ENCODE measurements around the gene FCN2. TPM values are rescaled to one million over a fixed set of nuclear protein-coding genes. Genes with fewer than 3 reads are reported as not detected.

FCN2 gene
- total and polyA plus RNA-seq, 2 experiments from 2014 or later: not detected

DNA sequence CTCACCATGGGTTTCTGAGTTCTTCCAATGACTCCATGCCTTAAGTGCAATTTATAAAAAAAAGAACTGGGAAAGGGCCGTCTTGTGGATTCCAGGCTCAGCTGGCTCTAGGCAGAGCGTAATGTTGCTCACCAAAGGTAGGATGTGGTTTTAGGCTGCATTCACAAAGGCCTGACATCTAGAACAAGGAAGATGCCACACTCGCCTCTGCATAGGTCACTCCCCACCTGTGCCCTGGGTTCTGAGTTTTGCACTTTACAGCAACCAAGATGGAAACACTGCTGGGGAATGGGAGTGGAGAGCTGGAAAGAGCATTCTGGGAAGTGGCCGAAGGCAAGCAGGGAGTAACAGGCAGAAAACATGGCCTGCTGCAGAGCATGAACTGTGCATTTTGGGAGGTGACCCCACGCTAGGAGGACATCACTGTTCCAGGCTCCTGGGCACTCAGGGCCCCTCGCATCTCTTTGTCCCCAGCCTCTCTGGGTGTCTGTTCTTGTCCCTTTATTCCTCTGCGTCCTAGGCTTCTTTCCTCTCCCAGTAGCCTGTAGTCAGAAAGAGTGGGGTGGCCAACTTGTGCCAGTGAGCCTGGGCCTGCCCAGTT, 12.3 kb downstream of the FCN2 start:
- no peaks in the 10 kb centered on the region for H3K27me3 ChIP-seq
- H3K4me3 ChIP-seq: no peak overlapping the region
- H3K9me2 ChIP-seq (replicated peaks; ENCODE audit: insufficient read depth): no peaks in the 10 kb centered on the region
- 94% methylated on average over 7 of the region's 7 CpGs for WGBS (ENCODE audit: low lambda C conversion rate, missing lambda C conversion rate)
- no peak for DNase-seq (ENCODE audit: low spot score)
- no peak overlapping the region for H3K4me2 ChIP-seq
- H3K9me3 ChIP-seq (ENCODE audit: low read depth): no peaks in the 10 kb centered on the region
- peaks cover 13% of the 10 kb centered on the region for H3K4me1 ChIP-seq (ENCODE audit: insufficient read depth)
- H3K79me2 ChIP-seq: no peaks in the 10 kb centered on the region
- no peak overlapping the region for H3K27ac ChIP-seq
- no peaks in the 10 kb centered on the region for H3K36me3 ChIP-seq (replicated peaks; ENCODE audit: insufficient read depth, low read depth)
- TF ChIP-seq CTCF (IDR thresholded peaks at IDR 0.05; ENCODE audit: poor library complexity): no peak
- no peak for TF ChIP-seq EZH2phosphoT487 (IDR thresholded peaks at IDR 0.05; ENCODE audit: low read depth, severe bottlenecking, unreplicated experiment)
- TF ChIP-seq EZH2 (IDR thresholded peaks at IDR 0.05; ENCODE audit: borderline replicate concordance): no peak
- no peaks in the 10 kb centered on the region for H4K20me1 ChIP-seq (ENCODE audit: insufficient read depth, poor library complexity, severe bottlenecking)
- H2AFZ ChIP-seq: no peak overlapping the region

DNA sequence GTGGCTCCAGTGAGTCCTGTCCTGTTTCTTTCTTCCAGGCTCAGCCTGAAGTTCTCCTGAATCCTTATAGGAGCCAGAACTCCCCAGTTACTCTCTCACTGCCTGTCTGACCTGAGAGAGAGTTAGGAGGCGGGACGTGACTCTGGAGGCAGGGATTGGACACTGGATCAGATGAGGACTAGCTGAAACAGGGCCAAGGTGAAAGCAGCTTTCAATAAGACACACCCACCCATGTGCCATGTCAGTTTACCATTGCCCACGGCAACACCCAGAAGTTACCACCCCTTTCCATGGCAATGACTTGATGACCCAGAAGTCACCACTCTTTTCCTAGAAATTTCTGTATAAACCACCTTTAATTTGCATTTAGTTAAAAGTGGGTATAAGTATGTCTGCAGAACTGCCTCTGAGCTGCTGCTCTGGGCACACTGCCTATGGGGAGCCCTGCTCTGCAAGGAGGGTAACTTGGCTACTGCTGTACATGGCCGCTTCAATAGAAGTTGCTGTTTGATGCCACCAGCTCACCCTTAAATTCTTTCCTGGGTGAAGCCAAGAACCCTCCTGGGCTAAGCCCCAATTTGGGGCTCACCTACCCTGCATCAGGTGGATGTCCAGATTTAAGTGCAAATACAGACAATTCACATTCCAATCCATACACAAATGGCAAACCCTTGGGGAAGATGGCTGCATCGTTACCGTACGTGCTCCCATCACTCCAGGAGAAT, 13.7 kb downstream of the FCN2 start:
- no peak for DNase-seq (ENCODE audit: low spot score)
- Histone ChIP-seq H3K36me3 (replicated peaks; ENCODE audit: insufficient read depth, low read depth) (no peaks in the 10 kb centered on the region), H3K4me1 (ENCODE audit: insufficient read depth) (peaks cover 13% of the 10 kb centered on the region), H3K4me2 (no peak overlapping the region), H3K9me3 (ENCODE audit: low read depth) (no peaks in the 10 kb centered on the region), H3K79me2 (no peaks in the 10 kb centered on the region), H4K20me1 (ENCODE audit: insufficient read depth, poor library complexity, severe bottlenecking) (no peaks in the 10 kb centered on the region), H3K9me2 (replicated peaks; ENCODE audit: insufficient read depth) (no peaks in the 10 kb centered on the region), H3K27me3 (no peaks in the 10 kb centered on the region), H2AFZ (no peak overlapping the region), H3K4me3 (no peak overlapping the region), H3K27ac (no peak overlapping the region)
- WGBS (ENCODE audit: low lambda C conversion rate, missing lambda C conversion rate): 94% methylated on average over 7 of the region's 7 CpGs
- TF ChIP-seq CTCF (IDR thresholded peaks at IDR 0.05; ENCODE audit: poor library complexity) (no peak), EZH2 (IDR thresholded peaks at IDR 0.05; ENCODE audit: borderline replicate concordance) (no peak), EZH2phosphoT487 (IDR thresholded peaks at IDR 0.05; ENCODE audit: low read depth, severe bottlenecking, unreplicated experiment) (no peak)

DNA sequence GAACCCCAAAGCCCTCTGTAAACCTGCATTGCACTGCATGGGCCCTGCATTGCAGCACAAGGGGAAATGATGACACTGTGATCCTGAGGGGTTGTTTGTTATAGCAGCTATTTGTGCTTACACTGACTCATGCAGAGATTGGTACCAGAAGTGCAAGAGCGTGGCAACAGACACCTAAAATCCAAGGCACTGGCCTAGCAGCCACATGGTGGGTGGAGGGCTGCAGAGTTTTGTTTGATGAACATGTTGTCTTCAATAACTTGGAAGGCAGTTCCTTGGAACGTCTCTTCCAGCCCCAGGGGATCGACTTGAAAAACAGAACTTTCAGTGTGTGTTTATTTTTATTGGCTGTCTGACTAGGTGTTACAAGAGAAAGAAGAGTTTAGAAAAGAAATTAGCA, 14.5 kb downstream of the FCN2 start:
- H3K9me2 ChIP-seq (replicated peaks; ENCODE audit: insufficient read depth): no peaks in the 10 kb centered on the region
- peak overlapping the region; percentile 51 for H3K27ac ChIP-seq
- TF ChIP-seq CTCF (IDR thresholded peaks at IDR 0.05; ENCODE audit: poor library complexity): no peak
- no peak for TF ChIP-seq EZH2 (IDR thresholded peaks at IDR 0.05; ENCODE audit: borderline replicate concordance)
- TF ChIP-seq EZH2phosphoT487 (IDR thresholded peaks at IDR 0.05; ENCODE audit: low read depth, severe bottlenecking, unreplicated experiment): no peak
- H4K20me1 ChIP-seq (ENCODE audit: insufficient read depth, poor library complexity, severe bottlenecking): no peaks in the 10 kb centered on the region
- H3K9me3 ChIP-seq (ENCODE audit: low read depth): no peaks in the 10 kb centered on the region
- no peak overlapping the region for H3K4me3 ChIP-seq
- WGBS (ENCODE audit: low lambda C conversion rate, missing lambda C conversion rate): 61% methylated on average over 3 of the region's 3 CpGs
- no peaks in the 10 kb centered on the region for H3K36me3 ChIP-seq (replicated peaks; ENCODE audit: insufficient read depth, low read depth)
- H2AFZ ChIP-seq: no peak overlapping the region
- H3K4me1 ChIP-seq (ENCODE audit: insufficient read depth): peaks cover 13% of the 10 kb centered on the region
- no peak for DNase-seq (ENCODE audit: low spot score)
- H3K4me2 ChIP-seq: no peak overlapping the region
- no peaks in the 10 kb centered on the region for H3K27me3 ChIP-seq
- no peaks in the 10 kb centered on the region for H3K79me2 ChIP-seq

Measured in hepatocyte (in vitro differentiated cells).